Measurements from ENCODE around the gene SUMF1. TPM values are rescaled to one million over a fixed set of nuclear protein-coding genes. Genes with fewer than 3 reads are reported as not detected.

SUMF1 gene
- total RNA-seq, 1 donor from 2014 or later, result 44.5 TPM

DNA sequence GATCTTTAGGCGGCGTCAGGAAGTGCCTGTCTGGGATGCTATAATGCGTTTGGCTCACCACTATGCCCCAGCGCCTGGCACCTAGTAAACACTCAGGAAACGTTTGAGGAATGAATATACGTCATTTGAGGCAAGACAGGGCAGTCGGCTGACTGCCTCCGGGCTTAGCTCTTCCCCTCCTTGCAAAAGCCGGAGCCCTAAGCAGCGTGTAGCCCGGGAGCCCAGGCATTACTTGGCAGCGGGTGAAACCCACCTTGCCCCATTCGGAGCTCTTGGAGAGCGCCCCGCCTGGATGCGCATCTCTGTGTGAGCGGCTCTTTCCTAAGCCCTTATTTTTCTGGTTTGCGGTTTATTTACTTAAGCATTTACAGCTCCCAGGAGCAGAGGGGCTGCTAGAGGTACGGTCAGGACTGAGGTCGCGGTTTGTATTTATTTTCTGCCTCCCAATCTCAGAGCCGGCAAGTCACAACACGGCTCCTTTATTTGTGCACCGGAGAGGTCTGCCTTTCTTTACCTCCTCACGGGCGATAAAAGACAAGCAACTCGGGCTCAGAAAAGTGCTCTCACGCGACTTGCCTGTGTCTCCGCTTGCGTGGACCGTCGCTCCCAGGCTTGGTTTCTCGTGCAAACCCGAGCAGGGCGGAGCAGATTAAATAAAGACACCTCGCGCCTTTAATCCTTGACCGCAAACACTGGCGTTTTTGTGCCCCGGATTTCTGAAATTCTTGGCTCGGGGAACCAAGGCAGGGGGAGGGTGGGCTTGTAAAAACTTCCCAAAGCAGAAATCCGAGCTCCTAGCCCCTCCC is 25.3 kb upstream of the SUMF1 start:
- DNase-seq (ENCODE audit: low read depth), result peak; percentile 50
- TF ChIP-seq, protein P1, sequence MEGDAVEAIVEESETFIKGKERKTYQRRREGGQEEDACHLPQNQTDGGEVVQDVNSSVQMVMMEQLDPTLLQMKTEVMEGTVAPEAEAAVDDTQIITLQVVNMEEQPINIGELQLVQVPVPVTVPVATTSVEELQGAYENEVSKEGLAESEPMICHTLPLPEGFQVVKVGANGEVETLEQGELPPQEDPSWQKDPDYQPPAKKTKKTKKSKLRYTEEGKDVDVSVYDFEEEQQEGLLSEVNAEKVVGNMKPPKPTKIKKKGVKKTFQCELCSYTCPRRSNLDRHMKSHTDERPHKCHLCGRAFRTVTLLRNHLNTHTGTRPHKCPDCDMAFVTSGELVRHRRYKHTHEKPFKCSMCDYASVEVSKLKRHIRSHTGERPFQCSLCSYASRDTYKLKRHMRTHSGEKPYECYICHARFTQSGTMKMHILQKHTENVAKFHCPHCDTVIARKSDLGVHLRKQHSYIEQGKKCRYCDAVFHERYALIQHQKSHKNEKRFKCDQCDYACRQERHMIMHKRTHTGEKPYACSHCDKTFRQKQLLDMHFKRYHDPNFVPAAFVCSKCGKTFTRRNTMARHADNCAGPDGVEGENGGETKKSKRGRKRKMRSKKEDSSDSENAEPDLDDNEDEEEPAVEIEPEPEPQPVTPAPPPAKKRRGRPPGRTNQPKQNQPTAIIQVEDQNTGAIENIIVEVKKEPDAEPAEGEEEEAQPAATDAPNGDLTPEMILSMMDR (conservative IDR thresholded peaks at IDR 0.05; ENCODE audit: low read depth, low read length), result peak; percentile 9
- H3K4me3 ChIP-seq (ENCODE audit: low read depth, low read length), result peak overlapping the region; percentile 83

DNA sequence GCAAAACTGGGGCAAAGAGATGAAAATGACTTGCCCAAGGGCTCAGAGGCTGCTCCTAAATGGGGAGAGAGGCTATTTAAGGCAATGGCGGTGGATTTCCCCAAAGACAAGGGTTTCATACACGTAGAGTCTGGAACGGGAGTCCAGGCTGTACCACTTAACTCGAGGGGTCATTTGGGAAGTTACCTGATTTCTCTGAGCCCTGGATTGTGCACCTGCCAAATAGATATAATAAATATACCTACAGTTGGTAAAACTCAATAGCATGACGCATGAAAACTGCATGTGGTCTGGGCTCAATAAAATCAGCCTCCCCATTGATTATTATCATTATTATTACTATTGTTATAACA is 24.8 kb upstream of the SUMF1 start:
- H3K4me3 ChIP-seq (ENCODE audit: low read depth, low read length), result peak overlapping the region; percentile 83
- TF ChIP-seq, protein P1 (conservative IDR thresholded peaks at IDR 0.05; ENCODE audit: low read depth, low read length), result no peak
- DNase-seq (ENCODE audit: low read depth), result no peak

DNA sequence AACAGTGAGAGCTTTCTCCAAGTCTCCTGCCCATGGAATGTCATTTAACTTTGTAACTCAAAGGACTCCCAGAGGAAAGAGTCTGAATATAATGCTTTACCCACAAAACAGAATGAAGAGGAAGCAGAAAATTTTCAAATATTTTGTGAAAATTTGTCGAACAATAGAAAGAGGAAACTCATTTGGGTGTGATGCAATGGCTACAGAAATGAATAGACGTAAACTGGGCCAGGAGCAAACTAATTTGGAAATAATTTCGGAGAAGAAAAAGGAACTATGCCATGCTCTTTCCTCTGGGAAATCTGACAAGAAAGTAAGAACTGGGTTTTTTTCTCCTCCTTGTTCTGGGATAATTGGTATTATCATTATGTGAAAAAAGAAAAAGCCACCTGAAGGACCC is 11.2 kb upstream of the SUMF1 start:
- DNase-seq (ENCODE audit: low read depth), result no peak
- TF ChIP-seq, protein P1 (conservative IDR thresholded peaks at IDR 0.05; ENCODE audit: low read depth, low read length), result no peak
- H3K4me3 ChIP-seq (ENCODE audit: low read depth, low read length), result no peak overlapping the region

DNA sequence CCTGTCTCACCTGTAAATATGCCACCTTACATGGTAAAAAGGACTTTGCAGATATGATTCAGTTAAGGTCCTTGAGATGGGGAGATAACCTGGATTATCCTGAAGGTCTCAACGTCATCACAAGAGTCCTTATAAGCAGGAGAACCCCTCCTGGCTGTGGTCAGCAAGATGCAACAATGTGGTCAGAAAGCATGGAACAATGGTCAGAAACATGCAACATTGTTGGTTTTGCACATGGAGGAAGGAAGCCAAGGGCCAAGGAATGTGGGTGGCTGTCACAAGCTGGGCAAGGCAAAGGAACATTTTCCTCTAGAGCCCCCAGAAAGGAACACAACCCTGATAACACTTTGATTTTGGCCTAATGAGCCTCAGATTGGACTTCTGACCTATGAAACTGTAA is 9.4 kb upstream of the SUMF1 start:
- DNase-seq (ENCODE audit: low read depth), result no peak
- TF ChIP-seq, protein P1 (conservative IDR thresholded peaks at IDR 0.05; ENCODE audit: low read depth, low read length), result no peak
- H3K4me3 ChIP-seq (ENCODE audit: low read depth, low read length), result no peak overlapping the region

DNA sequence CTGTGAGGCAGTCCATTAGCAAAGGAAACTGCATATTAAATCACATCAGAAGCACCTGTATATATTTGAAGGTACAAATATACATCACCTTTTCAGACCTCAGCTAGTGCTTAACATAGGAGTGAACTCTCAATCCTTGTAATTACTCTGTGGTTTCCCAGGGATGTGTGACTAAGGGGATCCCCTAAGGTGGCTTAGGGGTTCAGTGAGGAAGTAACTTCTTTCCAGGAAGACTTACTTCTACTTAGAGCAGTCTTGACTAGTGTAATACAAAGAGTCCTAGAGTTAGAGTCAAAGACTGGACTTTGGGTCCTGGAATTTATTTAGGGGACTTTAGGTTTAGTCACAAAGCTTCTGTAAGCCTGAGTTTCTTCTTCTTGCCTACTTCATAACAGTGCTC is 8.7 kb upstream of the SUMF1 start:
- H3K4me3 ChIP-seq (ENCODE audit: low read depth, low read length), result no peak overlapping the region
- TF ChIP-seq, protein P1 (conservative IDR thresholded peaks at IDR 0.05; ENCODE audit: low read depth, low read length), result no peak
- DNase-seq (ENCODE audit: low read depth), result no peak

DNA sequence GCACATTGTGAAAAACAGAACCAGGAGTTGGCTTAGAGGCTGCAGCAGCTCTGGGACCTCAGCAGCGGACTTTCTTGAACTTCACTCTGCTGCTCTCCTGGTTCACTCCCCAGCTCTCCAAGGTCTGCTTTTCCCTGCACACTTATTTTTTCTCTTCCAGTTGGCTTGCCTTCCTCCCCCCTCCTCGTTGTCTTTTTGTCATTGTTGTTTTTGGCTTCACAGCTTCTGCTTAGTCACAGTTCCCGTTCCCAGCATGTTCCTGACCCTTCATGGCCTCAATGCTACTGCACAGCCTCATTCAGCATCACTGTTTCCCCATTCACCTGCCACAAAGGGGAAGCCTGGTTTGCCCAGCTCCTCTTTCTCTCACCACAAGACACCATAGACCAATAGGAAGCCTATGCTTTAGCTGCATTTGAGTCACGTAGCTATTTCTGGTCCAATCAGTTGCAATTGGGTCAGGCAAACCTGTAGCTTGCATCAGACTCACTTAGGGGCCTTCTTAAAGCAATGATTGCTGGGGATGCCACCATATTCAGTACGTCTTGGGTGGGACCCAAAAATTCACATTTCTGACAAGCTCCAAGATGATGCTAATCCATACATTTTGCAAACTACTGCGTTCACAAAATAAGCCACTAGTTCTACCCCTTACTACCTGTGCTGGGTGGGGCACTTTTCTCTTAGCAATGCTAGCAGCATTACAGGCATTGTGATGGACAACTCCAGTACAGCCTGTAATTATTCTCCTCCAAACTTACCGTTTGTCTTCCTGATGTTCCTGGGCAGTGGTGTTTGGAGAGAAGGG is 7.8 kb upstream of the SUMF1 start:
- TF ChIP-seq, protein P1 (conservative IDR thresholded peaks at IDR 0.05; ENCODE audit: low read depth, low read length), result no peak
- H3K4me3 ChIP-seq (ENCODE audit: low read depth, low read length), result no peak overlapping the region
- peak; percentile 68 for DNase-seq (ENCODE audit: low read depth)

All from epithelial cell of proximal tubule (primary cell).